Measurements from ENCODE around the gene CRPPA. TPM values are rescaled to one million over a fixed set of nuclear protein-coding genes. Genes with fewer than 3 reads are reported as not detected.
"Not testable (repeated sequence)": the region's sequence is repeated elsewhere in the genome, so short reads cannot be mapped to it uniquely, and the experiment has no call there.

The CRPPA gene
- total RNA-seq, 1 experiment from 2014 or later: 0.84 TPM

DNA sequence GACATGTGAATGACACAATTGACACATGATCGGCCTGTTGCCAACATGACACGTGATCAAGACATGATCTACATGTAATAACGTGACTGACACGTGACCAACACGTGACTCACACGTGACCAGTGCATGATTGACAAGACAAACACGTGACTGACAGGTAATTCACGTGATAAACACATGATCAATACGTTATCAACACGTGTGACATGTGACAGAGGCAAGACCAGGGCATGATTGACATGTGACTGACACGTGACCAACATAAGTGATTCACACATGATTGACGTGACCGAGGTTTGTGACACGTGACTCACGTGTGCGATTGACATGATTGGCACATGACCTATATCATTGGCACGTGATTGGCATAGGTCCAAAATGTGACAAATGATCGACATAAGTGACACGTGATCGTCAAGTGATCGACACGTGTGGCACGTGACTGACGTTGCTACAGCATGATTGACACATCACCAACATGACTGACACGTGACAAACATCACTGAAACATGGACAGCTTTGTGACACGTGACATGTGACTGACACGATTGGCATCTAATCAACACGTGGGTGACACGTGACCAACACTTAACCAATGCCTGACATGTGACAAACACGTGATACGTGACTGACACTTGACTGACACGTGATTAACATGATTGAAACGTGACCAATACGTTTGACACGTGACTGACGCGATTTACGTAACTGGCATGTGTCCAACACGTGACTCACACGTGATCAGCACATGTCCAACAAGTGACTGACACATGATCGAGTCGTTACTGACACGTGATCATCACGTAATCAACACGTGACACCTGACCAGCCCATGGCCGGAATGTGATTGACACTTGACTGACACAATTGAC is 23.0 kb downstream of the CRPPA start:
- no peak for DNase-seq (ENCODE audit: extremely low read depth, low read depth)

DNA sequence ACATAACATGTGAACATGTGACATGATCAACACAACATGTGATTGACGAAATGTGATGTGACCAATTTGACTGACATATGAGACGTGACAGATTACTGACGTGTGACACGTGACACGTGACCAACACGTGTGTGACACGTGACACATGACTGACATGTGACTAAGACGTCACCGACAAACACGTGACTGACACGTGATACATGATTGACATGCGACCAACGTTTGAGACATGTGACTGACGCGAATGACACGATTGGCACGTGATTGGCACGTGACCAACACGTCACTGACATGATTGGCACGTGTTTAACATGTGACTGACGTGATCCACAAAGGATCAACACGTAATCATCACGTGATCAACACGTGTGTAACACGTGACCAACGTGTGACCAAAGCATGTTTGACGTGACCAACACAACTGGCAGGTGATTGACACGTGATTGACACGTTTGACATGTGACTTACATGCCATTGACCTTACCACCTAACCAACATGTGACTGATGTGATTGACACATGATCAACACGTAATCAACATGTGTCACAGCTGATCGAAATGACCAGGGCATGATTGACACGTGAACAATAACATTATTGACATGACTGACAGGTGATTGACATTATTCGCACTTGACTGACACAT is 23.7 kb downstream of the CRPPA start:
- no peak for DNase-seq (ENCODE audit: extremely low read depth, low read depth)

DNA sequence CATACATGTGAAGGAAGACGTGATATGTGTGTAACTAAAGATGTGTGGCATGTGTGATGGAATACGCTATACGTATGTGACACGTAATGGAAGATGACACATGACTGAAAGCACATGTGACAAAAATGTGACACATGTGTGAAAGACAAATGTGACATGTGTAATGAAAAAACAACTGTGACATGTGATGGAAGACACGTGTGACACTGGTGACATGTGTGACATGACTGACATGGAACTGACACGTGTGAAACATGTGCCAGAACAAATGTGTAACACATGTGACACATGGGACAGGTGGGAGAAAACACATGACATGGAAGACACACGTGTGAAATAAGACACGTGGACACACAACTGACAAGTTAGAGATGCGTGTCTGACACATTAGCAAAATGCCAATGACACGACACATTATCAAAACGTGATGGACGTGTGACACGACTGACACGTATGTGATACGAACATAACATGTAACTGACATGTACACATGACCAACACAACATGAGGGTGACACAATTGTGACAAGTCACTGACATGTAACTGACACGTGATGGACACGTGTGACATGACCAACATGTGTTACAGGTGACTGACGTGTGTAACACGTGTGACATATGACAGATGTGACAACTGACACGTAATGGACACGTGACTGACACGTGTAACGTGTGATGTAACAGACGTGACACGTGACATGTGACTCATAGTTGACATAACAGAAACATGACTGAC is 24.4 kb downstream of the CRPPA start:
- no peak for DNase-seq (ENCODE audit: extremely low read depth, low read depth)

DNA sequence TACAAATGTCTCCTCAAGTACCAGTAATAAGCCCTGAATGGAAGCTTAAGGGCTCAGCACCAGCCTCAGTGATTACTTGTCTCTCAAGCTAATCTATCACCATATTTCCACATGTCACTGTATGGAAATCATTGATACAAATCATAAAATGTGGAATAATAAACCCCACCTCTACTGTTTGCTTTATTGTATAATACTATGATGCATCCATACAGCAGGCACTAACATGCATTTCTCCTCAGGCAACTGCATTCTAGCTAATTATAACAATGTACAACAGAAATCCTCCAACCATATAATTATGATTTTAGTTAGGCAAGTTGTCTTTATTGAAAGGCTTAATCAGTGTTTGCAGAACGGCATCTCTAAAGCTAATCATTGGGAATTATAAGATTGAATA is 26.2 kb downstream of the CRPPA start:
- no peak for DNase-seq (ENCODE audit: extremely low read depth, low read depth)

DNA sequence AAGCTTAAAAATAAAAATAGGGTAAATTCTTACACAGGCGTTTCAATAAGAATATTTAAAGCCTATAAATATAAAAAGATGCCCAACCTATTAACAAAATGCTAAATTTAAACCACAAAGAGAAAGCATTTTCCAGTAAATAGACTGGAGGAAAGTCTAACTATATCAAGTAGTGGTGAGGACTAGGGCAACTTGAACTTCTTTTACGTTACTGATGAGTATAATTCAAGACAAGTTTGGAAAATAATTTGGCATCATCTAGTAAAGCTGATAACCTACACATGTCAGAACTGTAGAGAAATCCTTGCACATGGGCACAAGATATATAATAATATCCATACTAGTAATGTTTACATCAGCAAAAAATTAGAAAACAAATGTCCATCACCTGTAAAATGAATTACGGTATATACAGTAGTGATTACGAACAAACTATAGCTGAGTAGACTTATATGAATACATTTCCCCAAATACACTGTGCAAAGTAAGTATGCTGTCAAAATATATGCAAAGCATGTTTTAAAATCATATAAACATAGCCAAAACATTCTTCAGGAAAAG is 27.4 kb downstream of the CRPPA start:
- no peak for DNase-seq (ENCODE audit: extremely low read depth, low read depth)

DNA sequence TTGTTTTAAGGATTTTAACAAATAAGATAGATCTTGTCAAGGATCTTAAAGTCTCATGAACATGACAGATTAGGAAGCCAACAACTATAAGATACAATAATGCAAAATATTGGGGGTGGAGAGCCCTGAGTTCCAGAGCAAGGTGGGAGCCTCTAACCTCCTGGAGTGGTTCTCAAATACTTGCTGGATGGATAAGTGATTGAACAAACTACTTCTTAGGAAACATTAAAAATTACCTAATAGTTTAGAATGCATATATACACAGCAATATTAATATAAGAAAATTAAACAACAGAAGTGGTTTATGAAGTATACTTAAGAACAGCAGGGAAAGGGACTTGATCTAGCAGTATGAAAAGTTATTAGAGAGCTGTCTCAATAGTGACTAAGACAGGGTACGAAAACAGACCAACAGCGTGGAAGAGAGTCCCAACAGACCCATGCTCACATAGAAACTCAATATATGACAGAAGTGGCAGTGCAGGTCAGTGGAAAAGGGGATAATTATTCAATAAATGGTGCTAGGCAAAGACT is 28.3 kb downstream of the CRPPA start:
- DNase-seq (ENCODE audit: extremely low read depth, low read depth): no peak

DNA sequence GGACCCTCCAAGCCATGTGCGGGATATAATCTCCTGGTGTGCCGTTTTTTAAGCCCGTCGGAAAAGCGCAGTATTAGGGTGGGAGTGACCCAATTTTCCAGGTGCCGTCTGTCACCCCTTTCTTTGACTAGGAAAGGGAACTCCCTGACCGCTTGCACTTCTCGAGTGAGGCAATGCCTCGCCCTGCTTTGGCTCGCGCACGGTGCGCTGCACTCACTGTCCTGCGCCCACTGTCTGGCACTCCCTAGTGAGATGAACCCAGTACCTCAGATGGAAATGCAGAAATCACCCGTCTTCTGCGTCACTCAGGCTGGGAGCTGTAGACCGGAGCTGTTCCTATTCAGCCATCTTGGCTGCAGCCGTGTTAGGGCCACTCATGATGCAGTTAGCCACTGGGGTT is 37.6 kb downstream of the CRPPA start:
- DNase-seq (ENCODE audit: extremely low read depth, low read depth): not testable (repeated sequence)

DNA sequence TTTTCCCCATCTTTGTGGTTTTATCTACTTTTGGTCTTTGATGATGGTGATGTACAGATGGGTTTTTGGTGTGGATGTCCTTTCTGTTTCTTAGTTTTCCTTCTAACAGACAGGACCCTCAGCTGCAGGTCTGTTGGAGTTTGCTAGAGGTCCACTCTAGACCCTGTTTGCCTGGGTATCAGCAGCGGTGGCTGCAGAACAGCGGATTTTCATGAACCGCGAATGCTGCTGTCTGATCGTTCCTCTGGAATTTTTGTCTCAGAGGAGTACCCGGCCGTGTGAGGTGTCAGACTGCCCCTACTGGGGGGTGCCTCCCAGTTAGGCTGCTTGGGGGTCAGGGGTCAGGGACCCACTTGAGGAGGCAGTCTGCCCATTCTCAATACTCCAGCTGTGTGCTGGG is 38.2 kb downstream of the CRPPA start:
- not testable (repeated sequence) for DNase-seq (ENCODE audit: extremely low read depth, low read depth)

Small RNA genes lying within 50 kb of the gene (small RNA-seq; reads per million reads assigned to genes)
- 0 reads per million in 2 experiments for gene AC005014.3

Other genes with a start within 250 kb of the CRPPA start
- gene SOSTDC1, start 44.2 kb upstream of the CRPPA start, total RNA-seq (2014; rRNA removed; shearing (Covaris generic)): 0.10 TPM in 1 of 2 replicates, not detected in the other
- not detected in 2 replicates for gene LRRC72, start 105.3 kb upstream of the CRPPA start, total RNA-seq (2014; rRNA removed; shearing (Covaris generic))
- gene ANKMY2, start 224.2 kb upstream of the CRPPA start, total RNA-seq (2014; rRNA removed; shearing (Covaris generic)): 11.0 and 13.7 TPM in 2 replicates
- 198 and 204 TPM in 2 replicates for gene BZW2, start 224.6 kb upstream of the CRPPA start, total RNA-seq (2014; rRNA removed; shearing (Covaris generic))